ENCODE measurements around the gene PDPR.
A peak's percentile ranks its signal among the peaks of the same experiment; 100 is the strongest.

Gene PDPR

GRCh38 chr16:70156207-70156978 lies 42.3 kb downstream of the PDPR start:
- DNase-seq (ENCODE audit: low spot score): peak; percentile 14
- TF ChIP-seq, protein P1, sequence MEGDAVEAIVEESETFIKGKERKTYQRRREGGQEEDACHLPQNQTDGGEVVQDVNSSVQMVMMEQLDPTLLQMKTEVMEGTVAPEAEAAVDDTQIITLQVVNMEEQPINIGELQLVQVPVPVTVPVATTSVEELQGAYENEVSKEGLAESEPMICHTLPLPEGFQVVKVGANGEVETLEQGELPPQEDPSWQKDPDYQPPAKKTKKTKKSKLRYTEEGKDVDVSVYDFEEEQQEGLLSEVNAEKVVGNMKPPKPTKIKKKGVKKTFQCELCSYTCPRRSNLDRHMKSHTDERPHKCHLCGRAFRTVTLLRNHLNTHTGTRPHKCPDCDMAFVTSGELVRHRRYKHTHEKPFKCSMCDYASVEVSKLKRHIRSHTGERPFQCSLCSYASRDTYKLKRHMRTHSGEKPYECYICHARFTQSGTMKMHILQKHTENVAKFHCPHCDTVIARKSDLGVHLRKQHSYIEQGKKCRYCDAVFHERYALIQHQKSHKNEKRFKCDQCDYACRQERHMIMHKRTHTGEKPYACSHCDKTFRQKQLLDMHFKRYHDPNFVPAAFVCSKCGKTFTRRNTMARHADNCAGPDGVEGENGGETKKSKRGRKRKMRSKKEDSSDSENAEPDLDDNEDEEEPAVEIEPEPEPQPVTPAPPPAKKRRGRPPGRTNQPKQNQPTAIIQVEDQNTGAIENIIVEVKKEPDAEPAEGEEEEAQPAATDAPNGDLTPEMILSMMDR (IDR thresholded peaks at IDR 0.05; ENCODE audit: extremely low read depth, missing control alignments): no peak

- peak; percentile 8 for DNase-seq (ENCODE audit: low spot score)
Measured at GRCh38 chr16:70157105-70157476, 43.0 kb downstream of the PDPR start.

DNA sequence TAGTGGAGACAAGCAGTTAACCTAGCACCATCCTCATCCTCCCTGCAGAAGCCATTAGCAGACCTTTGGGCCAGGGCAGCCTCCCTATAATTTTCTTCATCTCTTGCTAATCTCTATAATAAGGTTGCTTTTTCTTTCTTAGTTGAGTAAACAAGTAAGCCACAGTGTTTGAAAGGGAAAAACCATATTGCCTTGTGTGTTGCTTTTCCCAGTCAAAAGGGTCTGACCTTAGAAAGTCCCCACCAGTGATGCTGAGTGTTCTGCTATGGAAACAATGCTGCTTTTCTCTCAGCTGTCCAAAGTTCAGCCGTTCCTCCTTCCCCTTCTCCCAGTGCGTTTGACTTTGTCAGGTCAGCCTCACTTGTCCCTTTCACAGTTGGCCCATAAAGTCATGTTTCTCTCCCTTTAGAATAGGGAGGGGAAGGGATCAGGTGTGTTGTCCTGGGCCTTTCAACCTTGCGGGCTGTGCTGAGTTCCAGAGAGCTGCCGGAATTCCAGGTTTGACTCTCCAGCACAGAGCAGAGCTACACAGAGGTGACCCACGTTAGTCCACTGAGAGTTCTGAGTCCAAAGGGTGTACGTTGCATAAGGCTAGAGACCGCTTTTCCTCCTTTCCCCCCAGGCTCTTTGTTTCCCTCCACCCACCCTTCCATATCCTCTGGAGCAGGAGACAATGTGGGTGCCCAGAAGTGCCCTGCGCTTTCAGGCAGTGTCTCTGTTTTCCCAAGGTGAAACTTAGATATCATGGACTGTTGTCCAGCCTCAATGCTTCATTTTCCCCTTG lies 43.5 kb downstream of the PDPR start:
- TF ChIP-seq, protein P1 (IDR thresholded peaks at IDR 0.05; ENCODE audit: extremely low read depth, missing control alignments): no peak
- DNase-seq (ENCODE audit: low spot score): peak; percentile 9

More at GRCh38 chr16:70157105-70157476, 43.0 kb downstream of the PDPR start:
- TF ChIP-seq, protein P1 (IDR thresholded peaks at IDR 0.05; ENCODE audit: extremely low read depth, missing control alignments): no peak

GRCh38 chr16:70158261-70158939 lies 44.3 kb downstream of the PDPR start:
- TF ChIP-seq, protein P1 (IDR thresholded peaks at IDR 0.05; ENCODE audit: extremely low read depth, missing control alignments): no peak
- DNase-seq (ENCODE audit: low spot score): peak; percentile 18

GRCh38 chr16:70159355-70160348 lies 45.5 kb downstream of the PDPR start:
- TF ChIP-seq, protein P1 (IDR thresholded peaks at IDR 0.05; ENCODE audit: extremely low read depth, missing control alignments): no peak
- peak; percentile 9 for DNase-seq (ENCODE audit: low spot score)

- TF ChIP-seq, protein P1 (IDR thresholded peaks at IDR 0.05; ENCODE audit: extremely low read depth, missing control alignments): no peak
- no peak for DNase-seq (ENCODE audit: low spot score)
Measured at GRCh38 chr16:70160388-70160787, 46.3 kb downstream of the PDPR start.
